ENCODE measurements around the gene CNTN5.

CNTN5 gene

GRCh38 chr11:99979042-99979441 is 958.3 kb downstream of the CNTN5 start:
- DNase-seq = no peak

- DNase-seq = no peak
Measured at GRCh38 chr11:99987821-99988470, 967.2 kb downstream of the CNTN5 start.

- no peak for DNase-seq
Measured at GRCh38 chr11:99988471-99988837, 967.7 kb downstream of the CNTN5 start.

- DNase-seq = no peak
Measured at GRCh38 chr11:100003985-100004384, 983.2 kb downstream of the CNTN5 start.

- no peak for DNase-seq
Measured at GRCh38 chr11:100004541-100004940, 983.8 kb downstream of the CNTN5 start.

- DNase-seq = no peak
Measured at GRCh38 chr11:100008417-100008816, 987.7 kb downstream of the CNTN5 start.

- DNase-seq = no peak
Measured at GRCh38 chr11:100009728-100010127, 989.0 kb downstream of the CNTN5 start.

- no peak for DNase-seq
Measured at GRCh38 chr11:100010393-100010792, 989.6 kb downstream of the CNTN5 start.

GRCh38 chr11:100011697-100012096 is 990.9 kb downstream of the CNTN5 start:
- DNase-seq = no peak

- DNase-seq = no peak
Measured at GRCh38 chr11:100013011-100013410, 992.3 kb downstream of the CNTN5 start.

GRCh38 chr11:100031973-100032372 is 1011.2 kb downstream of the CNTN5 start:
- no peak for DNase-seq

- DNase-seq = no peak
Measured at GRCh38 chr11:100061006-100061405, 1040.3 kb downstream of the CNTN5 start.

- no peak for DNase-seq
Measured at GRCh38 chr11:100066399-100066798, 1045.7 kb downstream of the CNTN5 start.

- no peak for DNase-seq
Measured at GRCh38 chr11:100068116-100068515, 1047.4 kb downstream of the CNTN5 start.

- no peak for DNase-seq
Measured at GRCh38 chr11:100072131-100072530, 1051.4 kb downstream of the CNTN5 start.

- no peak for DNase-seq
Measured at GRCh38 chr11:100080381-100080780, 1059.6 kb downstream of the CNTN5 start.

- DNase-seq = no peak
Measured at GRCh38 chr11:100080821-100081220, 1060.1 kb downstream of the CNTN5 start.

- DNase-seq = no peak
Measured at GRCh38 chr11:100093698-100094097, 1072.9 kb downstream of the CNTN5 start.

GRCh38 chr11:100094121-100094865 is 1073.5 kb downstream of the CNTN5 start:
- no peak for DNase-seq

- no peak for DNase-seq
Measured at GRCh38 chr11:100095809-100096208, 1075.1 kb downstream of the CNTN5 start.

GRCh38 chr11:100098560-100098959 is 1077.8 kb downstream of the CNTN5 start:
- DNase-seq = no peak

GRCh38 chr11:100105255-100105981 is 1084.7 kb downstream of the CNTN5 start:
- no peak for DNase-seq

GRCh38 chr11:100105982-100106358 is 1085.2 kb downstream of the CNTN5 start:
- DNase-seq = no peak

- DNase-seq = no peak
Measured at GRCh38 chr11:100119176-100119575, 1098.4 kb downstream of the CNTN5 start.
